ENCODE data around the gene BCAS2. TPM values are rescaled to one million over a fixed set of nuclear protein-coding genes. Genes with fewer than 3 reads are reported as not detected.

The BCAS2 gene
- polyA plus RNA-seq, 6 donors from 2014 or later, result 97.3 to 160 (median 115) TPM

DNA sequence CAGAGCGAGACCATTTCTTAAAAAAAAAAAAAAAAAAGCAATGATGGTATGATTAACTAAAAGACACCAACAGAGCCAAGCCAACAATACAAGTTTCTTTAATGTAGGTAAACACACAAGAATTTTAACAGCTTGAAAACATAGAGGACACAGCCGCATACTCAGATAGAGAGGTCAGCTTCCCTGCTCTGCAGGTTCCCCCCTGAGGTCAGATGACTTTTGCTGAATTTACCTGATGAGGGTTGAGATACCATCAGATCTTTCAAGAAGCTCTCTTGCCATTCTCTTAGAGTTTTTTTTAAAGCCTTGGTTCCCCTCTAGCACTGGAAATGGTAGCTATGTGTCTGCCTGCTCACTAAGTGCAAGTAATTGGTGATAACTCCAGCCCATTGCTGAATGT lies 31.1 kb downstream of the BCAS2 start:
- H3K9me3 Mint-ChIP-seq, result no peaks in the 10 kb centered on the region
- no peaks in the 10 kb centered on the region for H3K36me3 Mint-ChIP-seq
- DNase-seq (no peak), ATAC-seq (ENCODE audit: low read depth in 2 of 2) (no peak)
- H3K27ac Mint-ChIP-seq, result no peak overlapping the region
- no peak overlapping the region for H3K4me3 Mint-ChIP-seq
- peaks cover 0 to 17% (median 3%) of the 10 kb centered on the region in 3 donors for H3K27me3 Mint-ChIP-seq
- H3K4me1 Mint-ChIP-seq, result no peaks in the 10 kb centered on the region

DNA sequence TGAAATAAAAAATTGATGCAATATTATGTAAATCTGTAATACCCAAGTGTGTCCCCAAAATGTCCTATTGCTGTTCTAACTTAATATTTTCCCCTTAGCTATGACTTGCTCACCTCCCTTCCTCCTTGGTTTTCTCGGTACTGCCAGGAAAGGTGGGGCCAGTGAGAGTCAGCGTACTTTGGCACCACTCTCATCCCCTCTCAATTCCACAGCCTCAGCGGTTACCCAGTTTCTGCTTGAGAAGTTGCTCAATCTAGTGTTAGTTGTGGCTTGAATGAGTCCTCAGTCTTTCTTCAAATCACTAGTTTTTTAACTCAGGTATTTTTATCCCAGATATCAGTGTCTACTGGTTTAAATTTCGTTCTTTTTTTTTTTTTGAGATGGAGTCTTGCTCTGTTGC lies 32.3 kb downstream of the BCAS2 start:
- Mint-ChIP-seq H3K27ac (no peak overlapping the region), H3K9me3 (no peaks in the 10 kb centered on the region)

DNA sequence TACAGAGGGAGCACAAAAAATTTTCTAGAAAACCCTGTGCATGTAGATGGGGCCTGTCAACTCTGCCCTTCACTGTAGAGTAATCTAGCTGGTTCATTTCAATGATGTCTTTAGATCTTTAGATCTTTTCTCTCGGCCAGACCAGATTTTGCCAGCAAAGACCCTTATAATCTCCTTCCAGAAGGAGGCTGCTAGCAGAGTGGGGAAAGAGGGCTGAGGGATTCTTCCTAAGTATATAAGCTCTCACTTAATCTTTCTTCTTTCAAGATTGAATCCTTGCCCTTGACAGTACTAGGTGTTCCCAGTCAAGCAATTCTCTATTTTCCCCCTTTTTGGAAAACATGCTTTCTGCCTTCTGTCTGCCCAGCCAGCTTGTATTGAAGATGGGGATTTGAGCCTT lies 34.3 kb downstream of the BCAS2 start:
- H3K9me3 Mint-ChIP-seq, result no peaks in the 10 kb centered on the region
- ATAC-seq (ENCODE audit: low read depth in 2 of 2), result no peak
- no peaks in the 10 kb centered on the region for H3K4me1 Mint-ChIP-seq
- H3K4me3 Mint-ChIP-seq, result no peak overlapping the region
- H3K27me3 Mint-ChIP-seq, result peaks cover 0 to 23% (median 3%) of the 10 kb centered on the region in 3 donors
- H3K27ac Mint-ChIP-seq, result peak overlapping the region in 1 of 6 donors; percentile 30
- H3K36me3 Mint-ChIP-seq, result no peaks in the 10 kb centered on the region
- DNase-seq, result no peak

More for the DNA sequence above, 32.3 kb downstream of the BCAS2 start:
- ATAC-seq (ENCODE audit: low read depth in 2 of 2) (no peak), DNase-seq (no peak)
- Mint-ChIP-seq H3K4me3 (no peak overlapping the region), H3K36me3 (no peaks in the 10 kb centered on the region), H3K4me1 (no peaks in the 10 kb centered on the region), H3K27me3 (peaks cover 0 to 23% (median 3%) of the 10 kb centered on the region in 3 donors)

DNA sequence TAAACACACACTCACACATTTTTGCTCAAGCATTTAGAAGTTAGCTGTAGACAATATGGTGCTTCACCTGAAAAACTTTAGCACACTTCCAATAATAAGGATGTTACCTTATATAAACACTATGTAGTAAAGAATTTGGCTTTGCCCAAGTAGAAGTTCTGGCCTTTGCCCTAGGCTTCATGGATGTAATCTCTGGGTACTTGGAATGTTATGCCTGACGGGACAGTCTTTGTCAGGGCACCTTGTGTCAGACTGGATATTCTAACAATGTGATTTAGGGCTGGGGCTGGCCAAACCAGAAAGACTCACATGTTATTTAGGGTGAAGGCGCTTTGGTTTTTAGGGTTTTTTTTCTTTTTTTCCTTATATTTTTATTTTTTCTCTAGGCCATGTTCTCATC lies 35.6 kb downstream of the BCAS2 start:
- peaks cover 0 to 19% (median 3%) of the 10 kb centered on the region in 3 donors for H3K27me3 Mint-ChIP-seq
- H3K9me3 Mint-ChIP-seq, result no peaks in the 10 kb centered on the region
- no peak for DNase-seq
- ATAC-seq (ENCODE audit: low read depth in 2 of 2), result no peak
- H3K4me1 Mint-ChIP-seq, result no peaks in the 10 kb centered on the region
- no peak overlapping the region for H3K4me3 Mint-ChIP-seq
- no peaks in the 10 kb centered on the region for H3K36me3 Mint-ChIP-seq
- no peak overlapping the region for H3K27ac Mint-ChIP-seq

DNA sequence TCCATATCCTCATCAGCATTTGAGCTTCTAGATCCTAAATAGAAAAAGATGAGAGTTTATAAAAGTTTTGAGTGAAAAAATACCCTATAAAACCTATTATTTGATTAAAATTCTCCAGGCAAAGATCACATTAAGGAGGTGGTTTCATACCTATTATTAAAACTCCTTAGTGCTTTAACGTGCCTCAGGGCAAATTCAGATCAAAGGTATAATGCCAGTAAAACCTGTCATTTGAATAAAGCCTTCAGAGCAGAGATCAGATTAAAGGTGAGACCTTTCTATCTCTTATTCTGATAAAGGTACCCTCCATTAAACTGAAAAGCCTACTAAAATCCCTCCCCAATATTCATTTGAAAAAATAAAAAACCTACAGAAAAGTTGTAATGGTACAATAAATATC lies 36.1 kb downstream of the BCAS2 start:
- DNase-seq (no peak), ATAC-seq (ENCODE audit: low read depth in 2 of 2) (no peak)
- H3K27ac Mint-ChIP-seq, result no peak overlapping the region
- no peaks in the 10 kb centered on the region for H3K9me3 Mint-ChIP-seq
- no peaks in the 10 kb centered on the region for H3K36me3 Mint-ChIP-seq
- no peak overlapping the region for H3K4me3 Mint-ChIP-seq
- no peaks in the 10 kb centered on the region for H3K4me1 Mint-ChIP-seq
- peaks cover 0 to 17% (median 3%) of the 10 kb centered on the region in 3 donors for H3K27me3 Mint-ChIP-seq

DNA sequence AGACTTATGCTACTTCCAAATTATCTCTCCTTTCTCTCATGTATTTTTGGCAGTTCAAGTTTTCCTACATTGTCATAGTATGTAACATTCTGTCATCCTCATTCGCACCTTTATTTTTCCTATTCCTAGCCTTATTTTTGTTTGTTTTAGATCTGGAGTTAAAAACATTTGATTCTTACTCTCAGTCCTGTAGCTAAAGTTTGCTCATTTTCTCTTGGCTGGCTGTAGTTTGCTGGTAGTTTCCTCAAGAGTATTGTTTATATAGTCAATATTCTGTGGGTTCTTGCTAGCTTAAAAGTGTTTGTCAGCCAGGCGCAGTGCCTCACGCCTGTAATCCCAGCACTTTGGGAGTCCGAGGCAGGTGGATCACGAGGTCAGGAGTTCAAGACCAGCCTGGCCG lies 40.6 kb downstream of the BCAS2 start:
- H3K4me1 Mint-ChIP-seq, result no peaks in the 10 kb centered on the region
- H3K36me3 Mint-ChIP-seq, result no peaks in the 10 kb centered on the region
- no peak overlapping the region for H3K27ac Mint-ChIP-seq
- no peak overlapping the region for H3K4me3 Mint-ChIP-seq
- DNase-seq, result no peak
- peaks cover 0 to 12% (median 3%) of the 10 kb centered on the region in 3 donors for H3K27me3 Mint-ChIP-seq
- H3K9me3 Mint-ChIP-seq, result no peaks in the 10 kb centered on the region
- ATAC-seq (ENCODE audit: low read depth in 2 of 2), result no peak

DNA sequence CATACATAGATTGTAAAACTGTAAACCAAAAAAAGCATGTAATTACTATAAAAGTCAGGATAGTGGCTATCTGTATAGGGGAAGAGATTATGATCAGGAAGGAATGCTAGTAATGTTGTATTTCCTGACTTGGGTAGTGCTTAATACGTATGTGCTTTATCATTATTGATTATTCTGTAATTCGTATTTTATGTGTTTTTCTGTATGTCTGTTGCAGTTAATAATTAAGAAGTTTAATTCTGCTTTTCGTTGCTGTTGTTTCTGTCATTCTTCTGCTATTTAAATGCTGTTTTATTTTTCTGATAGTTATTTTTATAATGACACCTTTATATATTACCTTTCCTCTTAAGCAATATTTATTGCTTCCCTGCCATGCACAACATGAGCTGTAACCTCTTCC lies 41.1 kb downstream of the BCAS2 start:
- Mint-ChIP-seq H3K4me1 (no peaks in the 10 kb centered on the region), H3K36me3 (no peaks in the 10 kb centered on the region), H3K9me3 (no peaks in the 10 kb centered on the region), H3K4me3 (no peak overlapping the region), H3K27me3 (peaks cover 0 to 12% (median 0%) of the 10 kb centered on the region in 3 donors), H3K27ac (no peak overlapping the region)
- ATAC-seq (ENCODE audit: low read depth in 2 of 2) (no peak), DNase-seq (no peak)

DNA sequence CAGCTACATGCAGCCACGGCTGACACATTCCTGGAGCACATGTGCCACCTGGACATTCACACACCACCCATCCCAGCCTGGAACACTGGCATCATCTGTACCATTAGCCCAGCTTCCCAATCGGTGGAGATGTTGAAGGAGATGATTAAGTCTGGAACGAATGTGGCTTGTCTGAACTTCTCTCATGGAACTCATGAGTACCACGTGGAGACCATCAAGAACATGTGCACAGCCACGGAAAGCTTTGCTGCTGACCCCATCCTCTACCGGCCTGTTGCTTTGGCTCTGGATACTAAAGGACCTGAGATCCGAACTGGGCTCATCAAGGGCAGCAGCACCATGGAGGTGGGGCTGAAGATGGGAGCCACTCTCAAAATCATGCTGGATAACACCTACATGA lies 45.4 kb downstream of the BCAS2 start:
- no peak for DNase-seq
- ATAC-seq (ENCODE audit: low read depth in 2 of 2), result no peak
- Mint-ChIP-seq H3K27ac (no peak overlapping the region), H3K36me3 (no peaks in the 10 kb centered on the region), H3K4me3 (no peak overlapping the region), H3K9me3 (no peaks in the 10 kb centered on the region), H3K4me1 (no peaks in the 10 kb centered on the region), H3K27me3 (peaks cover 0 to 6% (median 0%) of the 10 kb centered on the region in 3 donors)

DNA sequence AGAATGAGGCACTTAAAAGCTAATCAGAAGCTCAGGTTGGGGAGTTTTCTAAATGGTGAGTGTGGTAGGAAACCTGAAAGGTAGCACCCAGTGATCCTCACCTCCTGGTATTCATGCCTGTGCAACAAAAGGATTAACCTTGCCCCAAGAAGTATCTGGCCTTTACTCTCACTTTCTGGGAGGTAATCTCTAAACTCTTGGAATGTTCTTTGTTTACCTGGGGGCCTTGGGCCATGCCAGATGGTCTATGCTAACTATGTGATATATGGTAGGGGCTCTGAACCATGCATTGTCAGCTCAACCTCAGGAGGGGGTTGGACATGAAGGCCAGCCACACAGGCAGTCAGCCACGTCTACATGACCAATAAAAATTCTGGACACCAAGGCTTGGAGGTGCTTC lies 46.0 kb downstream of the BCAS2 start:
- no peak overlapping the region for H3K27ac Mint-ChIP-seq
- DNase-seq (no peak), ATAC-seq (ENCODE audit: low read depth in 2 of 2) (no peak)
- no peaks in the 10 kb centered on the region for H3K36me3 Mint-ChIP-seq
- H3K27me3 Mint-ChIP-seq, result peaks cover 0 to 6% (median 0%) of the 10 kb centered on the region in 3 donors
- no peaks in the 10 kb centered on the region for H3K9me3 Mint-ChIP-seq
- no peak overlapping the region for H3K4me3 Mint-ChIP-seq
- H3K4me1 Mint-ChIP-seq, result no peaks in the 10 kb centered on the region

DNA sequence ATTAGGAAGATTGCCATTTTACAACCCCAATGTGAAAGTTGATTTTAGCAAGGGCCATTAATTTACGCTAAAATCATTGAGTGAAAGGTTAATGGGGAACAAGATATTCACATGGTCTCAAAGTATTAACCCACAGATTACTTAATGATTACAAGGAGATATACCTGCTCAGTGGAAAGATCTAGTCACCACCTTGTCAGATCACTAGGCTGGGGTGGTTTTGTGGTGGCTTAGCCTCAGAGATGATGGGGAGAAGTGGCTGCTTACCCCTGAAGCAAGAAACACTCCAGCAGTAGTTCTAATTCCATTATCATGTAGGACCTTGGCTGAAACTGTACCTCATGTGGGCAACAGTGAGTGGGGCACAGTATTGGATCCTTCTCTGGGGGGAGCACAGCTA lies 50.3 kb downstream of the BCAS2 start:
- H3K27ac Mint-ChIP-seq, result peak overlapping the region in 1 of 6 donors; percentile 78
- no peaks in the 10 kb centered on the region for H3K27me3 Mint-ChIP-seq
- DNase-seq (no peak), ATAC-seq (ENCODE audit: low read depth in 2 of 2) (no peak)
- H3K4me1 Mint-ChIP-seq, result no peaks in the 10 kb centered on the region
- no peaks in the 10 kb centered on the region for H3K36me3 Mint-ChIP-seq
- H3K9me3 Mint-ChIP-seq, result no peaks in the 10 kb centered on the region
- no peak overlapping the region for H3K4me3 Mint-ChIP-seq

DNA sequence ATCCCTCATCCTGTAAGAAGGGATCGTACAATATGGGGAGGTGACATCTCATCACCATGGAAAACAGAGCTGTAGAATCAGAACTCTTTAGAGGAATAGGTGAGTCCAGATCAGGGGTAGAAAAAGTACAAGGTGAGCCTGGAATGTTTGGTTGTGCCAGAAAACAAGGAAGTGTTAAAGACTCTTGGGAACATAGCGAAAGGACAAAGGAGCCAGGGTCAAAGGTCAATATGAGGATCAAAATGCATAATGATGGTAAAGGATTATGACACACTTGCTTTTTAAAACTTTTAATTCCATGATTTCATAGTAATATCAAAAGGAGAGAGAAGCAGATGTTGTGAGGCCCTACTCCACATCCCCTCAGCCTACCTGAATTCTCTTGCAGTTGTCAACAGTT lies 51.2 kb downstream of the BCAS2 start:
- ATAC-seq (ENCODE audit: low read depth in 2 of 2) (no peak), DNase-seq (no peak)
- peak overlapping the region in 2 of 6 donors; percentile 11 to 16 for H3K27ac Mint-ChIP-seq
- no peaks in the 10 kb centered on the region for H3K36me3 Mint-ChIP-seq
- no peak overlapping the region for H3K4me3 Mint-ChIP-seq
- H3K9me3 Mint-ChIP-seq, result no peaks in the 10 kb centered on the region
- no peaks in the 10 kb centered on the region for H3K27me3 Mint-ChIP-seq
- no peaks in the 10 kb centered on the region for H3K4me1 Mint-ChIP-seq

DNA sequence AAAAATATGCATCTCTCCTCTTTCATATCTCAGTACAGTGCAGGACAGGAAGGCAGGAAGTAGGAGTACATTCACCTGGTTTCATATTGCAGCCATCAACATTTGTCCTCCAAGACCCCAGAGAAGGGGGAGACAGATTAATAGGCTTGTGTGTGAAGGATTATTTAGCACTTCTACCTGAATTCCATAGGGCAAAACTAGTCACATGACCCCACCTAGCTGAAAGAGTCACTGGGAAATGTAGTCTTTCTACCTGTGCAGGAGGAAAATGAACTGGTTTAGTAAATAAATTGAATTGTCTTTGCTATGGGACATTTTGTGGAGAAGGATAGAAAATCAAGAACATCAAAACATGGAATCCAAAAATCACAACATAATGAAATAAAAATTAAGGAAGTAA lies 56.5 kb downstream of the BCAS2 start:
- H3K27ac Mint-ChIP-seq, result peak overlapping the region in 1 of 6 donors; percentile 35
- no peaks in the 10 kb centered on the region for H3K36me3 Mint-ChIP-seq
- ATAC-seq (ENCODE audit: low read depth in 2 of 2) (peak in 1 of 2 donors; percentile 35), DNase-seq (no peak)
- peaks cover 11 to 21% (median 15%) of the 10 kb centered on the region in 3 donors for H3K27me3 Mint-ChIP-seq
- H3K4me3 Mint-ChIP-seq, result no peak overlapping the region
- H3K9me3 Mint-ChIP-seq, result no peaks in the 10 kb centered on the region
- no peaks in the 10 kb centered on the region for H3K4me1 Mint-ChIP-seq

DNA sequence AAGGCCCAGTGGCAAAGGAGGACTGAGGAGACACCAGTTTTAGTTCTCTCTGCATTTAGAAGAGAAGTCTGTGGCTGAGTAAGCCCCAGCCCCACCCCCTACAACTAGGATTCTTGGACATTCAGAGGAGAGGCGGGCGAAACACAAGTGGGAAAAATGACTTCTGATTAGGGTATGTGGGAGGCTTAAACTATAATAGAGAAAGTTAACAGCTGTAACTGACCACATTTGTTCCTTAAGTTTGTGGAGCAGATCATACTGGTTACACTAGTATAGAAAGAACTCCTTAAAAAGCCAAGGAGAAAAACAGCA lies 59.2 kb downstream of the BCAS2 start:
- Mint-ChIP-seq H3K27ac (no peak overlapping the region), H3K36me3 (no peaks in the 10 kb centered on the region), H3K9me3 (no peaks in the 10 kb centered on the region), H3K4me3 (no peak overlapping the region), H3K4me1 (no peaks in the 10 kb centered on the region), H3K27me3 (peaks cover 20 to 28% (median 27%) of the 10 kb centered on the region in 3 donors)
- ATAC-seq (ENCODE audit: low read depth in 2 of 2), result no peak
- DNase-seq, result no peak

DNA sequence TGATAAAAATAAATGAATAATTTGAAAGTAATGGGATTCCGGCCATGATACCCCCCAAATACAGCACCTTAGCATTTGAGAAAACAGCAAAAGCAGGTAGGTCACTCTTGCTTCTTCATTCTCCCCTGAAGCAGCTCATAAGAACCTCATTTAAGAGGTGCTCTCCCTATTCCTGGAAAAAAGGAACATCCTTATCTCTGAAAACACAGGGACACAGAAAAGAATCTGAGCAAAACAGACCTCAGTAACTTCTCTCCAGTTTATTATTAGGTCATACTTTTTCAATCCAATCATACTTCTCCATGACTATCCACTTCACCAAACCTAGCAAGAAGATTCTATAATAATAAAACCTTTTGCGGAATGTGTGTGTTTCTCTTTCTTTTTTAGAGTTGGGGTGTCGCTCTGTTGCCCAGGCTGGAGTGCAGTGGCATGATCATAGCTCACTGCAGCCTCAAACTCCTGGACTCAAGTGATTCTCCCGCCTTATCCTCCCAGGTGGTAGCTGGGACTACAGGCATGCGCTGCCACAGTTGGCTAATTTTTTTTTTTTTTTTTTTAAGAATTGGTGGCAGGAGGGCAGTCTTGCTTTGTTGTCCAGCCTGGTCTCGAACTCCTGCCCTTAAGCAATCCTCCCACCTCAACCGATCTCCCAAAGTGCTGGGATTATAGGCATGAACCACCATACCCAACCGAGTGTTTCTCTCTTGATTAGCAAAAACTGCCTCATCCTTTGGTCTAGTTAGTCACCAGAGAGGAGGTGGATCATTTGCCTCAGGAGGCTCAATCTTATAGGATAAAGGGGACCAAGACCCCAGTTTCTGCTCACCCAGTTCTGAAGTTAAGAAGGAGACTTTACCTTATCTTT lies 59.8 kb downstream of the BCAS2 start:
- Mint-ChIP-seq H3K36me3 (no peaks in the 10 kb centered on the region), H3K9me3 (no peaks in the 10 kb centered on the region), H3K27me3 (peaks cover 20 to 28% (median 27%) of the 10 kb centered on the region in 3 donors), H3K4me1 (no peaks in the 10 kb centered on the region), H3K4me3 (no peak overlapping the region), H3K27ac (peak overlapping the region in 1 of 6 donors; percentile 66)
- ATAC-seq (ENCODE audit: low read depth in 2 of 2) (no peak), DNase-seq (no peak)

All from naive B cell (primary cell).